ENCODE data around the gene PTDSS2.

DNA sequence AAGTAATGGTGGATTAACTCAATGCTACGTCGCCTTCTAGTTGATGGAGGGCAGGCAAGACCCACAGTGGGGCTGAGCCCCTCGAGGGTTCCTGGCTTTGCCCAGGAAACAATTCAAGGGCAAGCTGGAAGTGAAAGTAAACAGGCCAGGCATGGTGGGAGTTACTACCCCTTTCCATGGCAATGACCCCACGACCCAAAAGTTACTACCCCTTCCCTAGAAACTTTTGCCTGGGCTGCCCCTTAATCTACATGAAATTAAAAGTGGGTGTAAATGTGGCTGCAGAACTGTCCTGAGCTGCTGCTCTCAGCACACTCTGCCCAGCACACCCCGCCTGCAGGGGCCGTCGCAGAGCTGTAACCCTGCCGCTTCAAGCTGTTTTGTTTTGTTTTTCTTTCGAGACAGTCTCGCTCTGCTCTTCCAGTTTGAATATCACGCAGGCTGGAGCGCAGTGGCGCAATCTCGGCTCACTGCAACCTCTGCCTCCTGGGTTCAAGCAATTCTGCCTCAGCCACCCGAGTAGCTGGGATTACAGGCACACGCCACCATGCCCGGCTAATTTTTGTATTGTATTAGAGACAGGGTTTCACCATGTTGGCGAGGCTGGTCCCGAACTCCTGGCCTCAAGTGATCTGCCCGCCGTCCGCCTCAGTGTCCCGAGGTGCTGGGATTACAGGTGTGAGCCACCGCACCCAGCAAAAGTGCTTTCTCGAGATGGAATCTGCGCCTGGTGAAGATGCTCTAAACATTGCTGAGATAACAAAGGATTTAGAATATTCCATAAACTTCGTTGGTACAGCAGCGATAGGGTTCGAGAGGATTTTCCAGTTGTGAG is 62.9 kb downstream of the PTDSS2 start:
- TF ChIP-seq POLR2AphosphoS5 (IDR thresholded peaks at IDR 0.05) (no peak), POLR2A (IDR thresholded peaks at IDR 0.05) (no peak), EP300 (IDR thresholded peaks at IDR 0.05) (no peak)

Measured in stomach (tissue), 4 donors.